ENCODE data around the gene SIX4. TPM values are rescaled to one million over a fixed set of nuclear protein-coding genes. Genes with fewer than 3 reads are reported as not detected.

SIX4 gene
- total RNA-seq, 1 experiment from 2014 or later, result 13.6 TPM

- Histone ChIP-seq H3K9me3 (ENCODE audit: low read depth, low read length, poor library complexity, severe bottlenecking) (no peaks in the 10 kb centered on the region), H3K4me1 (ENCODE audit: insufficient read depth, low read length, poor library complexity, severe bottlenecking) (peaks cover 25% of the 10 kb centered on the region), H3K27me3 (replicated peaks; ENCODE audit: insufficient read depth, low read depth, low read length, poor library complexity) (no peaks in the 10 kb centered on the region), H3K36me3 (ENCODE audit: insufficient read depth, low read length, poor library complexity, severe bottlenecking) (peaks cover 3% of the 10 kb centered on the region), H3K27ac (ENCODE audit: low read depth, low read length, poor library complexity, severe bottlenecking) (no peak overlapping the region), H3K4me3 (ENCODE audit: low read depth, low read length, poor library complexity, severe bottlenecking) (no peak overlapping the region)
- no peak for TF ChIP-seq CTCF (conservative IDR thresholded peaks at IDR 0.05; ENCODE audit: low read depth, low read length)
- TF ChIP-seq EZH2 (IDR thresholded peaks at IDR 0.05; ENCODE audit: borderline replicate concordance, low read depth, low read length, poor library complexity, severe bottlenecking), result no peak
- CTCF ChIA-PET, result no interaction called here
- no peak for DNase-seq (ENCODE audit: low spot score)
- POLR2A ChIA-PET (ENCODE audit: low non-redundant PET), result no interaction called here
- intact Hi-C loops (cut with micrococcal nuclease; ENCODE audit: unreplicated experiment), result no loop called here
- BruUV-seq (replicated peaks), result no TSS peak
Observed at GRCh38 chr14:60753264-60754119, 29.3 kb upstream of the SIX4 start.

GRCh38 chr14:60744566-60744965 lies 20.4 kb upstream of the SIX4 start:
- Histone ChIP-seq H3K36me3 (ENCODE audit: insufficient read depth, low read length, poor library complexity, severe bottlenecking) (no peaks in the 10 kb centered on the region), H3K4me3 (ENCODE audit: low read depth, low read length, poor library complexity, severe bottlenecking) (no peak overlapping the region), H3K27me3 (replicated peaks; ENCODE audit: insufficient read depth, low read depth, low read length, poor library complexity) (no peaks in the 10 kb centered on the region), H3K27ac (ENCODE audit: low read depth, low read length, poor library complexity, severe bottlenecking) (no peak overlapping the region), H3K9me3 (ENCODE audit: low read depth, low read length, poor library complexity, severe bottlenecking) (peaks cover 3% of the 10 kb centered on the region), H3K4me1 (ENCODE audit: insufficient read depth, low read length, poor library complexity, severe bottlenecking) (no peaks in the 10 kb centered on the region)
- TF ChIP-seq CTCF (conservative IDR thresholded peaks at IDR 0.05; ENCODE audit: low read depth, low read length) (no peak), EZH2 (IDR thresholded peaks at IDR 0.05; ENCODE audit: borderline replicate concordance, low read depth, low read length, poor library complexity, severe bottlenecking) (no peak)
- no TSS peak for BruUV-seq (replicated peaks)
- DNase-seq (ENCODE audit: low spot score), result no peak
- intact Hi-C loops (cut with micrococcal nuclease; ENCODE audit: unreplicated experiment), result no loop called here
- POLR2A ChIA-PET (ENCODE audit: low non-redundant PET), result no interaction called here
- CTCF ChIA-PET, result no interaction called here

- H3K9me3 ChIP-seq (ENCODE audit: low read depth, low read length, poor library complexity, severe bottlenecking), result peaks cover 3% of the 10 kb centered on the region
- ChIA-PET CTCF (no interaction called here), POLR2A (ENCODE audit: low non-redundant PET) (no interaction called here)
- no peaks in the 10 kb centered on the region for H3K27me3 ChIP-seq (replicated peaks; ENCODE audit: insufficient read depth, low read depth, low read length, poor library complexity)
- BruUV-seq (replicated peaks), result no TSS peak
- no peak overlapping the region for H3K27ac ChIP-seq (ENCODE audit: low read depth, low read length, poor library complexity, severe bottlenecking)
- H3K4me1 ChIP-seq (ENCODE audit: insufficient read depth, low read length, poor library complexity, severe bottlenecking), result peaks cover 5% of the 10 kb centered on the region
- no peak overlapping the region for H3K4me3 ChIP-seq (ENCODE audit: low read depth, low read length, poor library complexity, severe bottlenecking)
- intact Hi-C loops (cut with micrococcal nuclease; ENCODE audit: unreplicated experiment), result no loop called here
- no peak for TF ChIP-seq EZH2 (IDR thresholded peaks at IDR 0.05; ENCODE audit: borderline replicate concordance, low read depth, low read length, poor library complexity, severe bottlenecking)
- DNase-seq (ENCODE audit: low spot score), result no peak
- no peaks in the 10 kb centered on the region for H3K36me3 ChIP-seq (ENCODE audit: insufficient read depth, low read length, poor library complexity, severe bottlenecking)
Observed at GRCh38 chr14:60738843-60739508, 14.8 kb upstream of the SIX4 start.

Measured in A673 (cell line).